ENCODE measurements around the gene SLC16A5.

Gene SLC16A5

GRCh38 chr17:75084039-75084660 is 3.6 kb upstream of the SLC16A5 start:
- no peak for DNase-seq (ENCODE audit: extremely low read depth in 1 of 2, low read depth in 1 of 2)

GRCh38 chr17:75086496-75087181 is 1.1 kb upstream of the SLC16A5 start:
- DNase-seq (ENCODE audit: extremely low read depth in 1 of 2, low read depth in 1 of 2), result no peak

GRCh38 chr17:75087182-75087557 is 584 bp upstream of the SLC16A5 start:
- no peak for DNase-seq (ENCODE audit: extremely low read depth in 1 of 2, low read depth in 1 of 2)

DNA sequence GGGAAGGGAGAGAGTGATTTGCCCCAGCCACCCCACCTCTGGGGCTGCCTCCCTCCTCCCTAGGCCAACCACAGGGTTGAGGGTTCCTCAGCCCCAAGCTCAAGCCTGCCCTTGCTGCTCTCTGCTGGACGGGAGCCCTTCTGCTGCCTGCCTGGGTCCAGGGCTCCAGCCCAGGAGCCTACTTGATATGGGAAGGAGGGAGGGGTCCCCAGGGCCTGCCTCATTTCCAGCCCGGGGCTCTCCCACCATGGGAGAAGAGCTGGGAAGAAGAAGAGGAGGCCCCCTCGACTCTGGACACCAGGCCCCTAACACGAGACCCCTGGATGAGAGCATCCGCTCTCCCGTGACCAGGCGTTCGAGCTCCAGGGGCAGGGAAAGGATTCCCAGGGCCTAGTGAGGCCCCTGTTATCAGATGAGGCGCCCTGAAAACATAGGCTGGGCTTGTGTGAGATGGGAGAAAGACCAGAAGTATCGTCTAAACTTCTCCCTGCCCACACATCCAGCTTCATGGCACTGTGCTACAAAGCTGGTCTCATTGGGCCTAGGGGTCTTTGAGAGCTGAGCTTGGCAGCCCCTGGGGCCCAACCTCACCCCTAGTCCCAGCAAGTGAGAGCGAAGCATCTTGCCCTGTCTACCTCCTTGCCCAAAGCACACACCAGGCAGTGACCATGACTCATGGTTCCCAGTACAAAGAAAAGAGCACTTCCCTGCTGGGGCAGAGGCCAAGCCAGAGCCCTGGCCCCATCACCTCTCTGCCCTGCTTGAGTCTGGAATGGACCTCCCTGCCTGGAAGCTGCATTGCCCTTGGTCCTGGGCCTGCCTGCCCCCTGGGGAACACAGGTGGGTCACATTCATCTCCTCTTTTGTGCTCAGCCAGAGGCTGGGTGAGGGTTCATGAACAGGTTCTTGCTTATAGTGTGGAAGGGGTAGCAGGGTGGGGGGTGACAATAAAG is 987 bp downstream of the SLC16A5 start:
- no peak for DNase-seq (ENCODE audit: extremely low read depth in 1 of 2, low read depth in 1 of 2)

DNA sequence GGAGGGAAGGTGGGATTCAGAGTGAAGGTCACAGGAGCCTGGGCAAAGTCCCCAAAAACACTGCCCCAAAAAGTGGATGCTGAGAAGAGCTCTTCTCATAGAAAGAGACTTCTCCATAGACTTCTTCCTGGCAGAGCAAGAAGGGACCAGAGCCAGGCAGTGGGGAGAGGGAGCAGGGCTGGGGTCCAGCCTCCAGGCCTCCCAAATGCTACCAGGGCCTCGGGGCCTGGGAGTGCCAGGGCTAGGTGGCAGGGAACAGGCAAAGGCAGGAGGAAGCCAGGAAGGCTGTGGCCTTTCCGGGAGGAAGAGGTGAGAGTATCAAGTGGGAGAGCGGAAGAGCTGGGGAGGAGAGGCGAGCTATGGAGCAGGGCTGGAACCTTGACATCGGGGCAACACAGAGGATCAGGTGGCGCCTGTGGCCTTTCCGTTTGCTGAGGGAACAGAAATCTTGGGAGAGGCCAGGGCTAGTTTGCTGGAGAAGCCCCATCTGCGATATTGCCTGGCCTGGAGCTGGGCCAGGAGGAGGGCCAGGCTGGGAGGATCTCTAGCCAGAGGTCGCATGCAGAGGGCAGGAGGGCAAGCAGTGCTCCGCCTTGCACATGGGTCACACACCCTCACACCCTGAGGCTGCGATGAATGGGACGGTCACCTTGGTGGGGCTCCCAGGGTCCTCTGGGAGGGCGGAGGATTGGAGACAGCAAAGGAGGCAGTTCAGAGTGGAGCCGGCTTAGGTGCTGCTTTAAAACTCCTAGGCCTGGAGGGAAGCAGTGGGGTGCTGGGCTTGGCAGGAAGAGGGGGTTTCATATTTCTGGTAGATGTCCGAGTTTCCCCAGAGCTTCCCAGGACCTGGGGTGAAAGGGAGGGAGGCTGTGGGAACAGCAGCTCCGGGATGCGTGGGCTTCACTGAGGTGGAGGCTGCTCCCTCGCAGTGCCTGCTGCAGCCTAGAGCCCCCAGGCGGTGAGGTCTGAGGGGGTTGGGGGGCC is 3.4 kb downstream of the SLC16A5 start:
- DNase-seq (ENCODE audit: extremely low read depth in 1 of 2, low read depth in 1 of 2), result no peak

- no peak for DNase-seq (ENCODE audit: extremely low read depth in 1 of 2, low read depth in 1 of 2)
Measured at GRCh38 chr17:75091855-75092327, 4.1 kb downstream of the SLC16A5 start.

DNA sequence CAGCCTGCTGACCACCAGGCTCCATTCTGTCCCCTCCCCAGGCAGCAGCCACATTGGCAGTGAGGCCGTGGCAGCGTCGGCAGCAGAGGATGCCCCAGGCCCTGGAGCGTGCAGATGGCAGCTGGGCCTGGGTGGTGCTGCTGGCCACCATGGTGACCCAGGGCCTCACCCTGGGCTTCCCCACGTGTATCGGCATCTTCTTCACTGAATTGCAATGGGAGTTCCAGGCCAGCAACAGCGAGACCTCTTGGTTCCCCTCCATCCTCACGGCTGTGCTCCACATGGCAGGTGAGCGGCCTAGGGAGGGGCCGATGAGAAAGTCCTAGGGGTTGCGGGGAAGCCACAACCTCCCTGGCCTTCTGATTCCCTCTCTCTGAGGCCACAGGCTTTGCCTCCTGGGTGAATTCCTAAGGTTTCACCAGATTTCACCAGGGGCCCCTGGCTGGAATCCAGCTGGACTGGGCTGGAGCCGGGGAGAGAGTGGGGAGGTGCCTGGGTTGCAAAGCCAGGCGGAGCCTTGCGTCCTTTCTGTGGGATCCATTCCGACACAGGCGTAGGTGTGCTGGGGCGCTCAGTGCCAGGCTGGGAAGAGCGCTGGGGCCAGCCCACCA is 5.9 kb downstream of the SLC16A5 start:
- DNase-seq (ENCODE audit: extremely low read depth in 1 of 2, low read depth in 1 of 2), result no peak

- no peak for DNase-seq (ENCODE audit: extremely low read depth in 1 of 2, low read depth in 1 of 2)
Measured at GRCh38 chr17:75094871-75095399, 7.2 kb downstream of the SLC16A5 start.

DNA sequence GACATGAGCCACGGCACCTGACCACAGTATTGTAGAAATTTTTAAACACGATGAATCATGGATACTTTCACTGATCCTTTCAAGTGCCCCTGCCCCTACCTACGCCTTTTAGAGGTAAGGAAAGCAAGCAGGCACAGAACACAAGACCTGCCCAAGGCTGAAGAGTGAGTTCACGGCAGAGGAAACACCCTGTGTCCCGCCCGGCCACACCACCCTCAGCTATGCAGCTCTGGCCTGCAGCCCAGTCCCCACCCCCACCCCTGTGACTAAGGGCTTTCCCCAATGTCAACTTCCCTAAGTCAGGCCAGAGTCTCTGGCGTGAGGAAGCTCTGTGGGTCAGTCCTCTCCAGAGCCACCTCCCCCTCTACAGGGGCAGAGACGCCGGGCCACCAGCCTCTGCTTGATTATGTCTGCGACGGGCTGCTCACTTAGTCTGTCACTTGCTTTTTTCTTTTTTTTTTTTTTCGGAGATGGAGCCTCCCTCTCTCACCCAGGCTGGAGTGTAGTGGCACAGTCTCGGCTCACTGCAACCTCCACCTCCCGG is 8.4 kb downstream of the SLC16A5 start:
- DNase-seq (ENCODE audit: extremely low read depth in 1 of 2, low read depth in 1 of 2), result no peak

DNA sequence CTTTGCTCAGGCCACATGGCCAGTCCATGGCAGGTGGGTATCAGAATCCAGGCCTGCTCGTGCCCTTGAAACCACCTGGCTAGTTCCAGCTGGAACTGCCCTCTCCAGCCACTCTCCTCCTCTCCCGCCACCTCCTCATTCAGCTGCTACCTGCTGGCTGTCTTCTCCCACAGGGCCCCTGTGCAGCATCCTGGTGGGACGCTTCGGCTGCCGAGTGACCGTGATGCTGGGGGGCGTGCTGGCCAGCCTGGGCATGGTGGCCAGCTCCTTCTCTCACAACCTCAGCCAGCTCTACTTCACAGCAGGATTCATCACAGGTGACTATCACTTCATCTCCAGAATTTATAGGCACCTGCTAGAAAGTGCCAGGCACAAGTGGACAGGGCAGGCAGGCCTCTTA is 10.1 kb downstream of the SLC16A5 start:
- DNase-seq (ENCODE audit: extremely low read depth in 1 of 2, low read depth in 1 of 2), result no peak

- no peak for DNase-seq (ENCODE audit: extremely low read depth in 1 of 2, low read depth in 1 of 2)
Measured at GRCh38 chr17:75098861-75099260, 11.1 kb downstream of the SLC16A5 start.

DNA sequence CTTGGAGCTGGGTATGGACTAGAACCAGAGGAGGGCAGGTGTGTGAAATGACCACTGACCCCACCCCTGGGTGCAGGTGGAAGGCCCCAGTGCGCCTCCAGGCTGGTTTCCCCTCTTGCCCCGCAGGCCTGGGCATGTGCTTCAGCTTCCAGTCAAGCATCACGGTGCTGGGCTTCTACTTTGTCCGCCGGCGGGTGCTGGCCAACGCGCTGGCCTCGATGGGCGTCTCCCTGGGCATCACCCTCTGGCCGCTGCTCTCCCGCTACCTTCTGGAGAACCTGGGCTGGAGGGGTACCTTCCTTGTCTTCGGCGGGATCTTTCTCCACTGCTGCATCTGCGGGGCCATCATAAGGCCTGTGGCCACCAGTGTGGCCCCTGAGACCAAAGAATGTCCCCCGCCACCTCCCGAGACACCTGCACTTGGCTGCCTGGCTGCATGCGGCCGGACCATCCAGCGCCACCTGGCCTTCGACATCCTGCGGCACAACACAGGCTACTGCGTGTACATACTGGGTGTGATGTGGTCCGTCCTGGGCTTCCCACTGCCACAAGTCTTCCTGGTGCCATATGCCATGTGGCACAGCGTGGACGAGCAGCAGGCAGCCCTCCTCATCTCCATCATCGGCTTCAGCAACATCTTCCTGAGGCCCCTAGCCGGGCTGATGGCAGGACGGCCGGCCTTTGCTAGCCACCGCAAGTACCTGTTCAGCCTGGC is 12.3 kb downstream of the SLC16A5 start:
- no peak for DNase-seq (ENCODE audit: extremely low read depth in 1 of 2, low read depth in 1 of 2)

- DNase-seq (ENCODE audit: extremely low read depth in 1 of 2, low read depth in 1 of 2), result no peak
Measured at GRCh38 chr17:75102385-75102821, 14.6 kb downstream of the SLC16A5 start.

DNA sequence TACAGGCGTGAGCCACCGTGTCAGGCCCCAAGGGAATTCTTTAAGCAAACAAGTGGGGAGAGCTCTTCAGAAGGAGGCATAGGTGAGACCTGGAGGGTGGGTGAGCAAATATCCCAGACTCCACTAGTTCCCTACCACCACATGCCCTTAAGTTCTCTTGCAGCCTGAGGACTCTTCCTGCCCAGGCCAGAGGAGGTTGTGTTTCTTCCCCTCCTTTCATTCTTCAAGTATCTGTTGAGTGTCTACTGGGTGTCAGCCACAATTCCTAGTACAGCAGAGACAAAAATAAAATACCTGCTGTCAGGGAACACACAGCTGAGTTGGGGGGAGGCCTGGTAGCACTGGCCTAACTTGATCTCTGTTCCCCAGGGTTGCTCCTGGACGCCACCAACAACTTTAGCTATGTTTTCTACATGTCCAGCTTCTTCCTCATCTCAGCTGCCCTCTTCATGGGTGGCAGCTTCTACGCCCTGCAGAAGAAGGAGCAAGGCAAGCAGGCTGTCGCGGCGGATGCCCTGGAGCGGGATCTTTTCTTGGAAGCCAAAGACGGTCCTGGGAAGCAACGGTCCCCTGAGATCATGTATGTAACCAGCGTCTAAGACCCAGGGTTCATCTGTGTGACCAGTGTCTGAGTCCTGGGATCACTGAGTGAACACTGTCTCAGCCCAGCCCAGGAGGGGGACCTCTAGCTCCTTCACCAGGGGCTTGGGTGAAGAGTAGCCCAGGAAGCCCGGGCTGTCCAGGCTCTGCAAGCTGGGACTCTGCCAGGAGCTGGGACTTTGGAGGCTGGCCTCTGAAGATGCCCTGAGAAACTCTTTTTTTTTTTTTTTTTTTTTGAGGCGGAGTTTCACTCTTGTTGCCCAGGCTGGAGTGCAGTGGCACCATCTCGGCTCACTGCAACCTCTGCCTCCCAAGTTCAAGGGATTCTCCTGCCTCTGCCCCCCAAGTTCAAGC is 16.1 kb downstream of the SLC16A5 start:
- no peak for DNase-seq (ENCODE audit: extremely low read depth in 1 of 2, low read depth in 1 of 2)

GRCh38 chr17:75105126-75106080 is 17.6 kb downstream of the SLC16A5 start:
- DNase-seq (ENCODE audit: extremely low read depth in 1 of 2, low read depth in 1 of 2), result no peak

DNA sequence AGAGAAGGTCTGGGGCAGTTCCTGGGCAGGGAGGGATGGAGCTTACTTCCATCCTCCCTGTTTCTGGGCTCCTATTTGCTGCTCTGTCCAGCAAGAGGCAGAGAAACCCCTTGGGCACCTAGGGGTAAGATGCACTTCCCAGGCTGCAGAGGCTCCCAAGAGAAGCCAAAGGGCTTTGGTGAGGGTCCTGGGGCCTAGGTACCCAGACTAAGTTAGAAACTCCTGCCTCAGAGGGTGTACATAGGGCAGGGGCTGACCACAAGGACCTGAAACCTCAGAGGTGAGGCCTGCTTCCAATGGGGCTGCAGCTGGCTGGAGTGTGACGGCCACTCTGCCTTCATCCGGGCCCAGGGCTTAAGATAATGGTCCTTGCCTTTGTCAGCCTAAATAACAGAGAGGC is 20.4 kb downstream of the SLC16A5 start:
- no peak for DNase-seq (ENCODE audit: extremely low read depth in 1 of 2, low read depth in 1 of 2)

DNA sequence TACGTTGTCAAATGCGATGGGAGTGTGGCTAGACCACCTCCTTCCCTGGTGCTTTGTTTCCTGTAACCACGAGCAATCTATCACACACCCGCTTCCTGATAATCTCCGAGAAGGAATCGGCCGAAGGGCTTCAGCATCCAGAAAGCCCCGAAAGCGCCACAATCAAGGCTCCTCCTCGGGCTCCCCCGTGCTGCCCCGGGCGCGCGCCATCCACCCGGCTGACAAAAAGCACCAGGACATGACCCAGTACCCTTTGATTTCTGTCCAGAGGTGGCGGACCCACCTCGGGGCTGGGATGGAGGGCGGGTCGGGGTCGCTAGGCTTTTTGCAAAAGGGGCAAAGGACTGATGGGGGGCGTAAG is 21.3 kb downstream of the SLC16A5 start:
- DNase-seq (ENCODE audit: extremely low read depth in 1 of 2, low read depth in 1 of 2), result no peak

Data from activated CD8-positive, alpha-beta memory T cell treated with anti-CD3 and anti-CD28 coated beads for 1 hour (primary cell).